Activated B cell treated with CpG ODN at 0.5 μM for 24 hours (primary cell): ENCODE data around the gene PA2G4. TPM values are rescaled to one million over a fixed set of nuclear protein-coding genes. Genes with fewer than 3 reads are reported as not detected.

Source experiments
- ATAC-seq: fragments of 200-7000 bp; cut with Tn5 transposase; one replicate; pipeline ENCODE4 v1.10.0; 2021; ENCODE audit warnings: low read depth, mild to moderate bottlenecking, moderate library complexity
- CTCF ChIA-PET: fragments of 350-600 bp; sonication (Branson Sonifier 250); formaldehyde crosslinking; loops from one replicate; lab custom pipeline; 2021; ENCODE audit warnings: antibody characterized with exemption; lab: Charles Lee
- POLR2A ChIA-PET: fragments of 350-600 bp; sonication (Branson Sonifier 250); formaldehyde crosslinking; loops from one replicate; lab custom pipeline; 2021; ENCODE audit warnings: antibody characterized with exemption; lab: Charles Lee
- DNase-seq: peaks from one replicate; pipeline ENCODE4 v3.0.0; 2022
- H3K27ac Mint-ChIP-seq: one replicate; pipeline ENCODE4 v1.8.0; 2020; ENCODE audit warnings: mixed read lengths
- H3K27me3 Mint-ChIP-seq: one replicate; pipeline ENCODE4 v1.8.0; 2021; ENCODE audit warnings: mixed read lengths
- H3K36me3 Mint-ChIP-seq: one replicate; pipeline ENCODE4 v1.8.0; 2021; ENCODE audit warnings: low read depth, mixed read lengths
- H3K4me1 Mint-ChIP-seq: one replicate; pipeline ENCODE4 v1.8.0; 2021; ENCODE audit warnings: mixed read lengths
- H3K4me3 Mint-ChIP-seq: one replicate; pipeline ENCODE4 v1.8.0; 2020; ENCODE audit warnings: mild to moderate bottlenecking, mixed read lengths
- H3K9me3 Mint-ChIP-seq: one replicate; pipeline ENCODE4 v1.8.0; 2020; ENCODE audit warnings: mixed read lengths
- CTCF ChIP-seq: fragments of 200-600 bp; IDR thresholded peaks from one replicate; pipeline ENCODE4 v1.8.0; 2022; ENCODE audit warnings: antibody characterized with exemption, mild to moderate bottlenecking
- intact Hi-C: fragments of 100-400 bp; cut with micrococcal nuclease; formaldehyde crosslinking; loops from one replicate; pipeline ENCODE4 v1.15.1; 2024
- total RNA-seq: library from RNA; stranded (reverse); gene quantifications from 2 replicates; pipeline ENCODE4 v1.2.3, GENCODE V29; 2022

The PA2G4 gene
- total RNA-seq, 1 donor from 2014 or later: 137 TPM

- TF ChIP-seq CTCF: no peak
Observed at GRCh38 chr12:56127485-56127887, 23.1 kb downstream of the PA2G4 start.

GRCh38 chr12:56127888-56128669 is 23.7 kb downstream of the PA2G4 start, which contains the start of gene ESYT1:
Gene ESYT1, plus strand, starts transcription at chr12:56128267. Its CDS starts 53 bp downstream, at chr12:56128320.
- no peaks in the 10 kb centered on the region for H3K27me3 Mint-ChIP-seq
- TF ChIP-seq CTCF: no peak
- DNase-seq: peak; percentile 83
- peak within 1 kb of the TSS; percentile 97 for H3K4me3 Mint-ChIP-seq
- intact Hi-C loops: loop anchor here (1.0 to 10.0 kb wide), 3 partner anchors 24 to 467 kb away; partner anchors contain the start of genes MYL6B and PA2G4
- H3K36me3 Mint-ChIP-seq: peaks cover 47% of the 10 kb centered on the region
- peak; percentile 86 for ATAC-seq
- POLR2A ChIA-PET: interaction anchor here (0.5 to 6.3 kb wide), 36 partner anchors 9 to 1837 kb away, joined by 3 to 104 read pairs (median 4); partner anchors contain the start of genes ANKRD52, CNPY2, CS and IL23A
- CTCF ChIA-PET: interaction anchor here (1.1 to 6.0 kb wide), 6 partner anchors 9 to 336 kb away, joined by 3 to 59 read pairs (median 6); partner anchors contain the start of genes RNF41, SMARCC2 and ZC3H10
- H3K4me1 Mint-ChIP-seq: peaks cover 69% of the 10 kb centered on the region
- H3K27ac Mint-ChIP-seq: peak within 1 kb of the TSS; percentile 98
- H3K9me3 Mint-ChIP-seq: no peaks in the 10 kb centered on the region

More at GRCh38 chr12:56127485-56127887, 23.1 kb downstream of the PA2G4 start:
- Mint-ChIP-seq H3K27ac (peak overlapping the region; percentile 98), H3K4me1 (peaks cover 67% of the 10 kb centered on the region), H3K4me3 (peak overlapping the region; percentile 97), H3K36me3 (peaks cover 46% of the 10 kb centered on the region), H3K27me3 (no peaks in the 10 kb centered on the region), H3K9me3 (no peaks in the 10 kb centered on the region)
- intact Hi-C loops: loop anchor here (10.0 kb wide), 1 partner anchor 467 kb away; no protein-coding TSS in a partner anchor
- ChIA-PET CTCF (interaction anchor here (1.1 to 6.0 kb wide), 6 partner anchors 9 to 336 kb away, joined by 3 to 59 read pairs (median 6); partner anchors contain the start of genes RNF41, SMARCC2 and ZC3H10), POLR2A (interaction anchor here (0.5 to 6.3 kb wide), 31 partner anchors 10 to 1837 kb away, joined by 3 to 104 read pairs (median 4); partner anchors contain the start of genes ANKRD52, CNPY2, CS and IL23A)
- ATAC-seq (no peak), DNase-seq (no peak)

- CTCF ChIA-PET: interaction anchor here (1.4 to 6.0 kb wide), 5 partner anchors 9 to 335 kb away, joined by 4 to 59 read pairs (median 8); partner anchors contain the start of genes RNF41, SMARCC2 and ZC3H10
- H3K36me3 Mint-ChIP-seq: peaks cover 52% of the 10 kb centered on the region
- DNase-seq (no peak), ATAC-seq (no peak)
- H3K9me3 Mint-ChIP-seq: no peaks in the 10 kb centered on the region
- POLR2A ChIA-PET: interaction anchor here (0.6 to 6.3 kb wide), 25 partner anchors 8 to 559 kb away, joined by 3 to 104 read pairs (median 4); partner anchors contain the start of genes CNPY2, CS, IL23A and MYL6
- H3K27ac Mint-ChIP-seq: peak overlapping the region; percentile 98
- no peak for TF ChIP-seq CTCF
- H3K4me1 Mint-ChIP-seq: peaks cover 69% of the 10 kb centered on the region
- no peaks in the 10 kb centered on the region for H3K27me3 Mint-ChIP-seq
- peak overlapping the region; percentile 97 for H3K4me3 Mint-ChIP-seq
- intact Hi-C loops: loop anchor here (1.0 to 10.0 kb wide), 3 partner anchors 24 to 466 kb away; partner anchors contain the start of genes MYL6B and PA2G4
Observed at GRCh38 chr12:56128670-56129205, 24.4 kb downstream of the PA2G4 start.

- H3K9me3 Mint-ChIP-seq: no peaks in the 10 kb centered on the region
- H3K27ac Mint-ChIP-seq: peak overlapping the region; percentile 98
- peak overlapping the region; percentile 97 for H3K4me3 Mint-ChIP-seq
- DNase-seq (peak; percentile 63), ATAC-seq (peak; percentile 27)
- H3K27me3 Mint-ChIP-seq: no peaks in the 10 kb centered on the region
- ChIA-PET CTCF (interaction anchor here (1.2 to 6.0 kb wide), 5 partner anchors 8 to 63 kb away, joined by 3 to 59 read pairs (median 4); partner anchors contain the start of genes SMARCC2 and ZC3H10), POLR2A (interaction anchor here (0.6 to 6.3 kb wide), 14 partner anchors 8 to 358 kb away, joined by 3 to 104 read pairs (median 14); partner anchors contain the start of genes GLS2, MYL6, MYL6B and PA2G4)
- no peak for TF ChIP-seq CTCF
- peaks cover 64% of the 10 kb centered on the region for H3K4me1 Mint-ChIP-seq
- intact Hi-C loops: loop anchor here (10.0 kb wide), 1 partner anchor 465 kb away; no protein-coding TSS in a partner anchor
- peaks cover 53% of the 10 kb centered on the region for H3K36me3 Mint-ChIP-seq
Observed at GRCh38 chr12:56129206-56129941, 25.0 kb downstream of the PA2G4 start.
